ENCODE results near the gene APOA5.

- TF ChIP-seq EP300 (IDR thresholded peaks at IDR 0.05) (no peak), POLR2AphosphoS5 (IDR thresholded peaks at IDR 0.05) (no peak), POLR2A (IDR thresholded peaks at IDR 0.05) (no peak), CTCF (IDR thresholded peaks at IDR 0.05) (no peak)
Observed at GRCh38 chr11:116827461-116827860, 35.8 kb upstream of the APOA5 start.
